Esophagus squamous epithelium (tissue), 4 donors: ENCODE data around the gene MTR.

Experiments
- POLR2A ChIP-seq, 4 donors: fragments of 450-650 bp; IDR thresholded peaks; one replicate each; pipeline ENCODE4 v1.6.1; 2017; ENCODE audit warnings: antibody characterized with exemption in 4 of 4, mild to moderate bottlenecking in 4 of 4, moderate library complexity in 3 of 4
- TF ChIP-seq, protein P1 (sequence below), 6 experiments: fragments of 450-650 bp in 4 of 6; fragments of 200-600 bp in 2 of 6; sonication (generic) in 2 of 6; IDR thresholded peaks; one replicate each; pipeline ENCODE4 v1.5.1; 2016 to 2019; ENCODE audit warnings: antibody characterized with exemption in 6 of 6, mild to moderate bottlenecking in 4 of 6, moderate library complexity in 4 of 6

DNA sequence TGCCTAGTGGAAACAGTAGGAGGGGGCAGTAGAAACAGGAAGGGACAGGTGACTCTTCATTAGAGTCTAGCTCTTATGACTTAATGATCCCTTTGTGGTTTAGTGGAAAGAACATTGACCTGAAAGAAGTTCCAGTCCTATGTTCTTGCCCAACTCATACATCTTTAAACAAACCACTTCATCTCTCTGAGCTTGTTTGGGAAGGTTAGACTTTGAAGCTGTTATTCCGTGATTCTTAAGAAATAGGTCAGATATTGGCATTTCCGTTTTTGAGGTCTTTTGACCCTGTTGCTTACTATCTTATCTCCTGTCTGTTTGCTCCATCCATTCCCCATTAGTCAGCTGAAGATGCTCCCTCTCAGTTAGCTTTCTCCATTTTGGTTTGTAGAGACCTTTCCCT is 38.5 kb downstream of the MTR start:
- TF ChIP-seq POLR2A (IDR thresholded peaks at IDR 0.05): no peak
- TF ChIP-seq, protein P1, sequence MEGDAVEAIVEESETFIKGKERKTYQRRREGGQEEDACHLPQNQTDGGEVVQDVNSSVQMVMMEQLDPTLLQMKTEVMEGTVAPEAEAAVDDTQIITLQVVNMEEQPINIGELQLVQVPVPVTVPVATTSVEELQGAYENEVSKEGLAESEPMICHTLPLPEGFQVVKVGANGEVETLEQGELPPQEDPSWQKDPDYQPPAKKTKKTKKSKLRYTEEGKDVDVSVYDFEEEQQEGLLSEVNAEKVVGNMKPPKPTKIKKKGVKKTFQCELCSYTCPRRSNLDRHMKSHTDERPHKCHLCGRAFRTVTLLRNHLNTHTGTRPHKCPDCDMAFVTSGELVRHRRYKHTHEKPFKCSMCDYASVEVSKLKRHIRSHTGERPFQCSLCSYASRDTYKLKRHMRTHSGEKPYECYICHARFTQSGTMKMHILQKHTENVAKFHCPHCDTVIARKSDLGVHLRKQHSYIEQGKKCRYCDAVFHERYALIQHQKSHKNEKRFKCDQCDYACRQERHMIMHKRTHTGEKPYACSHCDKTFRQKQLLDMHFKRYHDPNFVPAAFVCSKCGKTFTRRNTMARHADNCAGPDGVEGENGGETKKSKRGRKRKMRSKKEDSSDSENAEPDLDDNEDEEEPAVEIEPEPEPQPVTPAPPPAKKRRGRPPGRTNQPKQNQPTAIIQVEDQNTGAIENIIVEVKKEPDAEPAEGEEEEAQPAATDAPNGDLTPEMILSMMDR (IDR thresholded peaks at IDR 0.05): no peak
